HepG2 (cell line): ENCODE data around the gene TBC1D2B. TPM values are rescaled to one million over a fixed set of nuclear protein-coding genes. Genes with fewer than 3 reads are reported as not detected.

ENCODE experiments used
- ATAC-seq: fragments of 200-7000 bp; cut with Tn5 transposase; 3 replicates; pipeline ENCODE4 v1.9.1; 2020; ENCODE audit warnings: mild to moderate bottlenecking, moderate library complexity
- BruUV-seq: library from RNA; stranded (reverse); fragments of 400-500 nt; replicated peaks from 2 replicates; lab custom pipeline; 2021; lab: Mats Ljungman, UMichigan
- CTCF ChIA-PET: fragments of 300-600 bp; formaldehyde crosslinking; extraction: SDS; loops from one replicate; lab custom pipeline; 2021; ENCODE audit warnings: low total read pairs, inconsistent platforms, low intra/inter-chr PET ratio; lab: Yijun Ruan, JAX
- POLR2A ChIA-PET: fragments of 350-600 bp; sonication (Branson Sonifier 250); formaldehyde crosslinking; loops from one replicate; lab custom pipeline; 2020; ENCODE audit warnings: antibody characterized with exemption, inconsistent platforms; lab: Yijun Ruan, JAX
- DNase-seq: peaks from one replicate; pipeline ENCODE4 v3.0.0-alpha.2; 2015; ENCODE audit warnings: low spot score
- FAIRE-seq: peaks from 3 replicates; lab custom pipeline; 2011; peaks lifted over from hg19 to GRCh38; lab: Jason Lieb, UNC
- H2AFZ ChIP-seq: one replicate; pipeline ENCODE4 v1.6.1; 2011; ENCODE audit warnings: low read length, inconsistent platforms
- H3K27ac ChIP-seq: fragments of 300-600 bp; 3 replicates; pipeline ENCODE4 v1.8.0; 2011; ENCODE audit warnings: mixed run types, mild to moderate bottlenecking, mixed read lengths, low read length, inconsistent platforms; ENCODE audit not compliant: insufficient read depth; ENCODE audit errors: extremely low read length
- H3K27me3 ChIP-seq, 2 experiments: fragments of 200-600 bp in 1 of 2; 2 replicates in 1 of 2; 3 replicates in 1 of 2; pipeline versions ENCODE4 v1.6.0 to v1.8.0; 2011; ENCODE audit warnings: low read length in 2 of 2, mild to moderate bottlenecking in 2 of 2, moderate library complexity in 2 of 2, inconsistent platforms in 1 of 2; ENCODE audit not compliant: insufficient read depth in 2 of 2, control insufficient read depth in 1 of 2
- H3K36me3 ChIP-seq, 2 experiments: fragments of 200-600 bp in 1 of 2; replicated peaks in 1 of 2; 2 replicates in 1 of 2; 3 replicates in 1 of 2; pipeline versions ENCODE4 v1.5.1 to v1.8.0; 2011; ENCODE audit warnings: low read length in 2 of 2, inconsistent platforms in 1 of 2; ENCODE audit not compliant: insufficient read depth in 2 of 2, control insufficient read depth in 1 of 2
- H3K4me1 ChIP-seq: 2 replicates; pipeline ENCODE4 v1.5.1; 2012; ENCODE audit warnings: low read length, inconsistent platforms; ENCODE audit not compliant: insufficient read depth
- H3K4me2 ChIP-seq: 2 replicates; pipeline ENCODE4 v1.6.0; 2011; ENCODE audit warnings: low read depth, low read length, inconsistent platforms
- H3K4me3 ChIP-seq, 3 experiments: fragments of 200-600 bp in 1 of 3; sonication (generic), shearing (Covaris generic) in 1 of 3; replicated peaks in 1 of 3; 2 replicates each; pipeline ENCODE4 v1.5.1; 2011 to 2016; ENCODE audit warnings: low read length in 3 of 3, inconsistent platforms in 2 of 3, low read depth in 2 of 3, mild to moderate bottlenecking in 2 of 3, control low read depth in 1 of 3, mixed read lengths in 1 of 3; ENCODE audit not compliant: insufficient read depth in 1 of 3
- H3K79me2 ChIP-seq: one replicate; pipeline ENCODE4 v1.6.1; 2011; ENCODE audit warnings: low read length, inconsistent platforms; ENCODE audit not compliant: insufficient read depth
- H3K9ac ChIP-seq: 2 replicates; pipeline ENCODE4 v1.6.0; 2011; ENCODE audit warnings: mild to moderate bottlenecking, low read depth, low read length, inconsistent platforms; ENCODE audit not compliant: insufficient read depth
- H3K9me3 ChIP-seq: 2 replicates; pipeline ENCODE4 v1.5.1; 2012; ENCODE audit warnings: mild to moderate bottlenecking, low read length
- H4K20me1 ChIP-seq: 2 replicates; pipeline ENCODE4 v1.6.0; 2011; ENCODE audit warnings: inconsistent platforms, mild to moderate bottlenecking, low read length, moderate library complexity; ENCODE audit not compliant: insufficient read depth
- ELF3 ChIP-seq: IDR thresholded peaks from 2 replicates; pipeline ENCODE4 v1.6.1; 2016; ENCODE audit warnings: missing genetic modification reagents, missing compliant biosample characterization
- FOSL1 ChIP-seq: sonication (generic); formaldehyde crosslinking; IDR thresholded peaks from 2 replicates; pipeline ENCODE4 v1.9.0; 2021; ENCODE audit warnings: missing genetic modification reagents, borderline replicate concordance
- HOXA7 ChIP-seq: sonication (generic); formaldehyde crosslinking; IDR thresholded peaks from 2 replicates; pipeline ENCODE4 v1.8.1; 2022; ENCODE audit warnings: mild to moderate bottlenecking, missing genetic modification reagents, moderate library complexity
- IKZF4 ChIP-seq: sonication (generic); formaldehyde crosslinking; IDR thresholded peaks from 2 replicates; pipeline ENCODE4 v1.5.1; 2020; ENCODE audit warnings: borderline replicate concordance, mild to moderate bottlenecking, low read depth, missing genetic modification reagents; ENCODE audit errors: not compliant biosample characterization
- JUN ChIP-seq: sonication (generic); formaldehyde crosslinking; IDR thresholded peaks from 2 replicates; pipeline ENCODE4 v1.4.0; 2020; ENCODE audit warnings: mild to moderate bottlenecking, missing genetic modification reagents
- MTF2 ChIP-seq: sonication (generic); formaldehyde crosslinking; IDR thresholded peaks from 2 replicates; pipeline ENCODE4 v1.5.0; 2020; ENCODE audit warnings: missing genetic modification reagents, borderline replicate concordance
- NRL ChIP-seq: sonication (generic); formaldehyde crosslinking; IDR thresholded peaks from 2 replicates; pipeline ENCODE4 v1.5.0; 2020; ENCODE audit warnings: missing genetic modification reagents, mild to moderate bottlenecking, moderate library complexity, borderline replicate concordance
- RELA ChIP-seq: sonication (generic); formaldehyde crosslinking; IDR thresholded peaks from 2 replicates; pipeline ENCODE4 v1.4.0; 2020; ENCODE audit warnings: missing genetic modification reagents
- TOPORS ChIP-seq: sonication (generic); formaldehyde crosslinking; IDR thresholded peaks from 2 replicates; pipeline ENCODE4 v1.8.0; 2023; ENCODE audit warnings: mild to moderate bottlenecking, missing genetic modification reagents
- ZBTB3 ChIP-seq: sonication (generic); formaldehyde crosslinking; IDR thresholded peaks from 2 replicates; pipeline ENCODE4 v1.4.0; 2020; ENCODE audit warnings: low read depth, mild to moderate bottlenecking, moderate library complexity, missing genetic modification reagents, borderline replicate concordance
- WGBS: methylation state at CpG from one replicate; pipeline ENCODE4 v1.1.6; 2017; ENCODE audit warnings: low lambda C conversion rate; 5-methylcytosine and 5-hydroxymethylcytosine counted together
- in situ Hi-C: cut with HindIII; loops from 2 replicates; pipeline ENCODE4 v1.10.0; 2017; ENCODE audit warnings: low pct_unique_long_range_greater_than_20kb; ENCODE audit not compliant: extremely low pct_ligation_motif_present
- intact Hi-C: fragments of 100-400 bp; cut with micrococcal nuclease; formaldehyde crosslinking; loops from one replicate; pipeline ENCODE4 v1.10.0; 2022; ENCODE audit not compliant: unreplicated experiment
- polyA plus RNA-seq, 8 experiments: library from polyadenylated mRNA; depleted of rRNA in 3 of 8; stranded (reverse) in 7 of 8; unstranded in 1 of 8; fragments of >200 nt; fragmentation: Illumina TruSeq in 4 of 8; extraction: Trizol in 4 of 8; gene quantifications; 2 replicates each; pipeline versions ENCODE4 v1.2.1 to v1.2.3, GENCODE V29; 2011 to 2016; ENCODE audit warnings: low read depth in 4 of 8, missing spikeins in 1 of 8, mixed read lengths in 1 of 8; ENCODE audit not compliant: insufficient read depth in 1 of 8
- total RNA-seq, 5 experiments: library from RNA; depleted of rRNA; stranded (reverse); fragments of >200 nt; fragmentation: Illumina TruSeq; extraction: Trizol; gene quantifications; 2 replicates each; pipeline ENCODE4 v1.2.3, GENCODE V29; 2016; ENCODE audit warnings: low read depth in 1 of 5
- TF ChIP-seq, protein P1 (sequence below): sonication (generic); formaldehyde crosslinking; IDR thresholded peaks from 2 replicates; pipeline ENCODE4 v1.4.0; 2020; ENCODE audit warnings: missing genetic modification reagents
- TF ChIP-seq, protein P2 (sequence below): sonication (generic); formaldehyde crosslinking; IDR thresholded peaks from 2 replicates; pipeline ENCODE4 v1.4.0; 2020; ENCODE audit warnings: mild to moderate bottlenecking, low read depth, missing genetic modification reagents
- TF ChIP-seq, protein P3 (sequence below): sonication (generic); formaldehyde crosslinking; IDR thresholded peaks from 2 replicates; pipeline ENCODE4 v1.5.0; 2020; ENCODE audit warnings: mild to moderate bottlenecking, missing genetic modification reagents
- TF ChIP-seq, protein P4 (sequence below): sonication (generic); formaldehyde crosslinking; IDR thresholded peaks from 2 replicates; pipeline ENCODE4 v1.4.0; 2020; ENCODE audit warnings: missing genetic modification reagents, borderline replicate concordance
- TF ChIP-seq, protein P5 (sequence below): sonication (generic); formaldehyde crosslinking; IDR thresholded peaks from 2 replicates; pipeline ENCODE4 v1.5.0; 2020; ENCODE audit warnings: missing genetic modification reagents, mild to moderate bottlenecking, borderline replicate concordance

The TBC1D2B gene
- total and polyA plus RNA-seq, 2 of the 13 experiments (the other 11 are each of a cell fraction or from before 2014, with no cell fraction given) = 10.1 to 14.4 TPM

DNA sequence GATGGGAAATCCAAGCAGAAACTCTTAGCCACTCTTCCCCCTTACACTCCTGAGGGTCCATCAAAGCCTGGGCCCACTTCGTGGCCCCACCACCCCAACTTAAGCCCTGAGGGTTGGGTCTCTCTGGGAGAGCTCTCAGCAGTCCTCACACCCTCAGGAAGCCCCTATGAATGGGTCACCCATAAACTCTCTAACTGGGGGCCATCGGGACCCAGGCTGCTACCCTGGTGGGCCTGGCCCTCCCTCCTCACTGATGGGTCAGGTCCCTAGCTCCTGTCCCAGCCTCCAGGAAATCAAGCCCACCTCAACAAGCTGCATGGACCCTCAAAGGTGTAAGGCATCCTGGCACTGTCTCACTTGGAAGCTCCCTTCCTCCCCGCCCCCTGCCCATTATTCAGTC is 34.3 kb upstream of the TBC1D2B start:
- Histone ChIP-seq H3K27me3 (no peaks in the 10 kb centered on the region), H3K27ac (no peak overlapping the region), H3K4me3 (no peak overlapping the region), H4K20me1 (no peaks in the 10 kb centered on the region), H2AFZ (no peak overlapping the region), H3K36me3 (no peaks in the 10 kb centered on the region), H3K79me2 (no peaks in the 10 kb centered on the region), H3K4me2 (no peak overlapping the region), H3K9me3 (no peaks in the 10 kb centered on the region), H3K9ac (no peak overlapping the region), H3K4me1 (no peaks in the 10 kb centered on the region)
- intact Hi-C loops (no loop called here), in situ Hi-C loops (loop anchor here (5.0 kb wide), 2 partner anchors 86 to 131 kb away; no protein-coding TSS in a partner anchor)
- BruUV-seq = no TSS peak
- POLR2A ChIA-PET = no interaction called here
- 0% methylated on average over 2 of the region's 3 CpGs for WGBS
- CTCF ChIA-PET = interaction anchor here (3.7 kb wide), 1 partner anchor 84 kb away, joined by 43 read pairs; no protein-coding TSS in a partner anchor
- DNase-seq (no peak), ATAC-seq (no peak), FAIRE-seq (no peak)
- TF ChIP-seq NRL (CRISPR knock-in tag) (no peak), RELA (CRISPR knock-in tag) (no peak), TOPORS (no peak), MTF2 (CRISPR knock-in tag) (no peak), FOSL1 (CRISPR knock-in tag) (no peak), ELF3 (CRISPR knock-in tag) (no peak), IKZF4 (CRISPR knock-in tag) (no peak), ZBTB3 (CRISPR knock-in tag) (no peak), JUN (CRISPR knock-in tag) (no peak), HOXA7 (CRISPR knock-in tag) (no peak)
- TF ChIP-seq, protein P1, sequence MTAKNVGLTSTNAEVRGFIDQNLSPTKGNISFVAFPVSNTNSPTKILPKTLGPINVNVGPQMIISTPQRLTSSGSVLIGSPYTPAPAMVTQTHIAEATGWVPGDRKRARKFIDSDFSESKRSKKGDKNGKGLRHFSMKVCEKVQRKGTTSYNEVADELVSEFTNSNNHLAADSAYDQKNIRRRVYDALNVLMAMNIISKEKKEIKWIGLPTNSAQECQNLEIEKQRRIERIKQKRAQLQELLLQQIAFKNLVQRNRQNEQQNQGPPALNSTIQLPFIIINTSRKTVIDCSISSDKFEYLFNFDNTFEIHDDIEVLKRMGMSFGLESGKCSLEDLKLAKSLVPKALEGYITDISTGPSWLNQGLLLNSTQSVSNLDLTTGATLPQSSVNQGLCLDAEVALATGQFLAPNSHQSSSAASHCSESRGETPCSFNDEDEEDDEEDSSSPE (CRISPR knock-in tag) = no peak
- TF ChIP-seq, protein P2, sequence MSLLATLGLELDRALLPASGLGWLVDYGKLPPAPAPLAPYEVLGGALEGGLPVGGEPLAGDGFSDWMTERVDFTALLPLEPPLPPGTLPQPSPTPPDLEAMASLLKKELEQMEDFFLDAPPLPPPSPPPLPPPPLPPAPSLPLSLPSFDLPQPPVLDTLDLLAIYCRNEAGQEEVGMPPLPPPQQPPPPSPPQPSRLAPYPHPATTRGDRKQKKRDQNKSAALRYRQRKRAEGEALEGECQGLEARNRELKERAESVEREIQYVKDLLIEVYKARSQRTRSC (CRISPR knock-in tag) = no peak
- TF ChIP-seq, protein P3, sequence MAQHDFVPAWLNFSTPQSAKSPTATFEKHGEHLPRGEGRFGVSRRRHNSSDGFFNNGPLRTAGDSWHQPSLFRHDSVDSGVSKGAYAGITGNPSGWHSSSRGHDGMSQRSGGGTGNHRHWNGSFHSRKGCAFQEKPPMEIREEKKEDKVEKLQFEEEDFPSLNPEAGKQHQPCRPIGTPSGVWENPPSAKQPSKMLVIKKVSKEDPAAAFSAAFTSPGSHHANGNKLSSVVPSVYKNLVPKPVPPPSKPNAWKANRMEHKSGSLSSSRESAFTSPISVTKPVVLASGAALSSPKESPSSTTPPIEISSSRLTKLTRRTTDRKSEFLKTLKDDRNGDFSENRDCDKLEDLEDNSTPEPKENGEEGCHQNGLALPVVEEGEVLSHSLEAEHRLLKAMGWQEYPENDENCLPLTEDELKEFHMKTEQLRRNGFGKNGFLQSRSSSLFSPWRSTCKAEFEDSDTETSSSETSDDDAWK (CRISPR knock-in tag) = no peak
- TF ChIP-seq, protein P4, sequence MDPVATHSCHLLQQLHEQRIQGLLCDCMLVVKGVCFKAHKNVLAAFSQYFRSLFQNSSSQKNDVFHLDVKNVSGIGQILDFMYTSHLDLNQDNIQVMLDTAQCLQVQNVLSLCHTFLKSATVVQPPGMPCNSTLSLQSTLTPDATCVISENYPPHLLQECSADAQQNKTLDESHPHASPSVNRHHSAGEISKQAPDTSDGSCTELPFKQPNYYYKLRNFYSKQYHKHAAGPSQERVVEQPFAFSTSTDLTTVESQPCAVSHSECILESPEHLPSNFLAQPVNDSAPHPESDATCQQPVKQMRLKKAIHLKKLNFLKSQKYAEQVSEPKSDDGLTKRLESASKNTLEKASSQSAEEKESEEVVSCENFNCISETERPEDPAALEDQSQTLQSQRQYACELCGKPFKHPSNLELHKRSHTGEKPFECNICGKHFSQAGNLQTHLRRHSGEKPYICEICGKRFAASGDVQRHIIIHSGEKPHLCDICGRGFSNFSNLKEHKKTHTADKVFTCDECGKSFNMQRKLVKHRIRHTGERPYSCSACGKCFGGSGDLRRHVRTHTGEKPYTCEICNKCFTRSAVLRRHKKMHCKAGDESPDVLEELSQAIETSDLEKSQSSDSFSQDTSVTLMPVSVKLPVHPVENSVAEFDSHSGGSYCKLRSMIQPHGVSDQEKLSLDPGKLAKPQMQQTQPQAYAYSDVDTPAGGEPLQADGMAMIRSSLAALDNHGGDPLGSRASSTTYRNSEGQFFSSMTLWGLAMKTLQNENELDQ (CRISPR knock-in tag) = no peak
- TF ChIP-seq, protein P5, sequence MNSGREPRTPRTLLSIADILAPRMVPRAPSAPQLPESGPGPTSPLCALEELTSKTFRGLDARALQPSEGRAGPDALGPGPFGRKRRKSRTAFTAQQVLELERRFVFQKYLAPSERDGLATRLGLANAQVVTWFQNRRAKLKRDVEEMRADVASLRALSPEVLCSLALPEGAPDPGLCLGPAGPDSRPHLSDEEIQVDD (CRISPR knock-in tag) = no peak
